Ammon's horn (tissue), 1 donor: Measurements from ENCODE around the gene BMAL1.

Experiments
- DNase-seq: peaks from one replicate; pipeline ENCODE4 v3.0.0-alpha.2; 2016; ENCODE audit warnings: low spot score

Gene BMAL1

DNA sequence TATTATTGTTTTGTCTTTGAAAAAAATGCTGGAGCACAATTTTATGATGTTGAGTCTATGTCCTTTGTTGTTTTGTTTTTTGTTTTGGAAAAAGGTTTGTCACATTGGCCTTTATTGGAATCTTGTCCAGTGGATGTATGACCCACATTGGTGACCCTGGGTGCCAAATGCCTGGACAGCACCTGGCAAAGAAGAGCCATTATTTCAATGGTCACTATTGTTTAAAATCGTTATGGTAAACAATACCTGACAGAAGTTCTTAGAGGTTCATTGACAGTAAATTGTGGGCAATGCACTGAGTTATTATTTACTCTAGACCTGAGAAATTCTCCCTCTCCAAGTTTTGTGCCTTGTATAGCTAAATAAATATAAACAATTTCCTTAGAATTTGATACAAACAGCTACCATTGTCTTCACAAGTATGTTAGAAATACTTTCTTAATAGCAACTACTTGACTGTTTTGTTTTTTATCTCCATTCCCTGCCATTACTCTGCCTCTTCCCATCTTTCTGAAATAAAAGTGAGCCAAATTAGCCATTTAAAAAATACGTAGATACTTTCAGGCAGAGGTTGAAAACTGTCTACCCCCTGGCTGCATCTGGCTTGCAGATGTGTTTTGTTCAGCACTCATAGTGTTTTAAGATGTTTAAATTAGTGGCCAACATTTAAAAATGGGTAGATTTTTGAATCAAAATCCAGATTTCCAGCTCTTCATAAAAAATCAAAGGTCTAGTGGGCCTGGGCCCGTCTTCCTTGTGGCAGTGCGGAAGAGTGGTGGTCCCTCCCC, 39.9 kb downstream of the BMAL1 start:
- DNase-seq = no peak

DNA sequence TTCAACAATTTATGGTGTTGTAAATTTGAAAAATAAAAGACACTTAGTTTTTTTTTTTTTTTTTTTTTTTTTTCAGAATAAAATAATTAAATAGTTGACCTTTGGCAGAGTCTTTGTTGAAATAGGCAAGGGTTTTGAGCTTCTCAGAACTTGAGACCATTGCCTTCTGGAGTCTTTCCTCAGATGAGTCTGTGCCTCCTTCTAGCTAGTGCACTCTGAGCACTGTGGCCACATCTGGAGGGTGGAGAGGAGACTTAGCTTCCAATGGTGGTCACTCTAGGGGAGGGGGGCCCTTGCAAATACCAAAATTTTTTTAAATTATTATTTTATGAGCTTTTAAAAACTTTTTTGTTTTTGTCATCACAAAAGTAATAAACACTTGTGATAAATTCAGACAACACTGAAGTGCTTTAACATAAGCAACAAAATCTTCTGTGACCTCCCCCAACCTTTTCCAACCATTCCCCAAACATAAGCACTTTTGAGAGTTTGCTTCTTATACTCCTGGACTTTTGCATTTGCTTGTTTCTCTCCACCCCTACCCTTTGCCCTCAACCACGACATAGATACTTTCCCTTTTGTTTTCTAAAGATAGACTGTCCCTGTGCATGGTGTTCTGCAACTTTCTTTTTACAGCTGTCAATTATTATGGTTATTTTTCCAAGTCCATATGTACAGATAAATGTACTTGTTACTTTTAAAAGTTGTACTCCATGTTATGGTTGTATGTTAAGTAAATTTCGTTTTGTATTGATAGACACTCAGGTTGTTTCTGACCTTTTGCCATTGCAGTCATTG, 41.1 kb downstream of the BMAL1 start:
- DNase-seq = no peak

DNA sequence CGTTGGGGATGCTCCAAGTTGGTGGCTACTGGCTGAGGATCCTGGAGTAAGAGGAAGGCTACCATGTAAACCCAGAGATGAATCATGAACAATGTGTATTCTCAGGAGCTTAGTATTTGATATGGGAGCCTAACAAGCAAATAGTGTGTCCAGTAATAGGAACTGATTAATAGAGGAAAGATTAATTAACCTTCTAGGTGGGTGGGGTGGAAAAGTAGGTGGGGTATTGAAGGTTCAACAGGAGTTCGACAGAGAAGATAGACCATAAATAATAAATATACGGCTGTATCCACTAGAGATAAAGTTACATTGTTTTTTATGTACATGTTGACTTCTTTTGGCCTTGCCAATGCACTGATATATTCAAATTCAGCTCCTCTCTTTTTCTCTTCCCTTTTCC, 43.1 kb downstream of the BMAL1 start:
- DNase-seq = no peak

DNA sequence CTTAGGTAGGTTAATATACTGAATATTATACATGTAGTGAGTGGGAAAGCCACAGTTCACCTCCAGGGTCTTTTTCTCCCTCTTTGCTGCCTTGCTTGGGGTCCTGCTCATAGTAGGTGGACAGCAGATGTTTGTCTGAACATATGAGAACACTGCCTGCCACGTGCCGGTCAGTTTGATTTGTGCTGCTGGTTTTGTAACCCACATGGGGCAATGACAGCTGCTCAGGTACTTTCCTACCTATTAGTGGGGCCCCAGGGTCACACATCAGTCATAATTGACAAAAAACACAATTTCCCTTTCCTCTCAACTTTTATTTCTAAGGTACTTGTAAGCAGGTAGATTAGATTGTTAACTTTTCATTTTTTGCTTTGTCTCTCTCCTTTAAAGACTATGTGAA, 43.8 kb downstream of the BMAL1 start:
- DNase-seq = no peak

DNA sequence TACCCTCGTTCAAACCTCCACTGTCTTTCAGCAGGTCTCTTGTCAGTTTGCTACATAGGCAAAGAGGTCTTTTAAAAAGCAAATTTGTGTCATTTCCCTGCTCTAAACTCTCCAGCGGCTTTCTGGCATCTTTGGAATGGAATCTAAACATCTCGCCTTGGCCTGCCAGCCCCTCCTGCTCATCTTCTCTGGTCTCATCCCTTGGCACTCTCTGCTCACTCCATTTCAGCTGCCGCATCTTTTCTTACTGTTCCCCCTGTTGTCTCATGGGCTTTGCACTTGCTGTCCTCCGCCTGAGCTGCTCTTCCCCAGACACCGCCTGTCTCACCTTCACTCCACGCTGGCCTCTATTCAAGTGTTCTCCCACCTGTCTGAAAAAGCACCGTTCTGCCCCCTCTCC, 46.6 kb downstream of the BMAL1 start:
- no peak for DNase-seq

DNA sequence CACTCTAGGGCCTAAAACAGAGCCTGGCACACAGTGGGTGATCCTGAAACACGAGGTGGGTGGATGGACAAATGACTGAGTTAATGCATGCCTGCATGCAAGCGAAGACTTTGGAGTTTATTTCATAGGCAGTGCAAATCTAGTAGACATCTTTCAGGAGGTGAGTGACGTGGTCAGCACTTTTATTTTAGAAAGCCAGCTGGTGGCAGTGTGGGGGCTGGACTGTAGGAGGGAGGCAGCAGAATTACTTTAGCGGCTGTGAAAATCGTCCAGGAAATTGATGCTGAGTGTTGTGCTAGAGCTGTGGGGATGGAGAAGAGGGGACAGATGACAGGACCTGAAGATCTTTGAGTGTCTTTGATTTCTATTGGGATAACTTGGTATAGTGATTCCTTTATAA, 47.1 kb downstream of the BMAL1 start:
- peak; percentile 43 for DNase-seq

DNA sequence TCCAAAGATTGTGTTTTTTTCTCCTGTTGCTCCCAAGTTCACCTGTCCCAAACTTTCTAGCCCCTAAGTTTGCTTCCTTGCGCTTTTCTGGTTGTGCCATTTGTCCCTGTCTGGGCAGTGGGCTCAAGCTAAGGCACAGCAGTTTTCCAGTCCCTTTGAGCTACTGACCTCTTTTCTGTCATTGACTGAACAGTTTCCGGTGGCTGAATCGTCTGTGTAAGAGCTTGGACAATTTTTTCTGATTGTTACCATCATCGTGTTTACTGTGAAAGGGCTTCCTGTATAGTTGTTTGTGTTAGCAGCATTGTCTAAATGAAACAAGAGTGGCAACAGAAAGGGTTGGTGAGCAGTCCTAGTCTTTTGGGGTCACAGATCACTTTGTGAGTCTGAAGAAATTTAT, 49.8 kb downstream of the BMAL1 start:
- no peak for DNase-seq

DNA sequence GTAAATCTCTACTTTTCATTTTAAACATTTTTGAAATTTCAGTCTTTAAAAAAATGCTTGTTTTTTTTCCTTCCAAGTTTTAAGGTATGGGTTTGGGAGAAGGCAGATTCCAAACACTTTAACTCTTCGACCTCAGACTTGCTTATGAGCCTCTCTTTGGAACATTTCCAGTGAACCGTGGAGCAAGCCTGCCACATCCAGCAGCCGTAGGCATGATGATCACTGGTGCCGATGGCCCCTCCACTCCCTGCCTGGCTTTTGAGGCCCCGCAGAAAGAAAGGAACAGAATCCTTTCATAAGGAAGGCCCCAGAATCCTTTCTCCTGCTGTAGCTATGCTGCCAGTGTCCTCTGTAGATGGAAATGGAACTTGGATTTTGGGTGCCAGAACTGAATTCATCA, 50.7 kb downstream of the BMAL1 start:
- DNase-seq = no peak

DNA sequence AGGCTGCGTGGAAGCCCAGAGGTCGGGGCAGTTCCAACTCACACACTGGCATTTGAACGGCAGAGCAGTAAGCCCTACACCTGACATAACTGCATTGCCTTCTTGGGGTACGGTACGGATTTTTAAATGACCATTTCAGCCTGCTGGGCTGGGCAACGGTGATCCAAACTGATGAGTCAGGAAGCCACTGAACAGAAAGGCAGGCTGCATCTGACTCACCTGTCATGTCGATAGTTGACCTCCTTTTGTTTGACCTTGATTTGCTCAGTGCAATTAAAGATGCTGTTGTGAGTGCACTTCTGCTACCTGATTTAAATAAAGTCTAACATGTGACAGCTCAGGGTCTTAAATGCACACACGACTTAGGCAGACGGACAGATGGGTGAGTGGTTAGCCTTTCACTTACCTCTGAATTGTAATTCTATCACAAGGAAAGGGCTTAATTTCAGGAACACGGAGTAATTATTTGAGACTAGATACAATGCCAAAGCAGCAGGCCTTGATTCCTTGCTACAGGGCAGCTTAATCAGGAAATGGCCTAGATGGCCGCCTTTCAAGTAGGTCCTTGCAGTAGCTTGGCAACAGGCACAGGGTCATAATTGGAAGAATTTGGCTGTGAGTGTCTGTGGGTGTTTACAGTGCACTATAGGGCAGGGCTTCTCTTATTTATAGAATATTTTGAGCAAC, 52.2 kb downstream of the BMAL1 start:
- DNase-seq = peak; percentile 47

DNA sequence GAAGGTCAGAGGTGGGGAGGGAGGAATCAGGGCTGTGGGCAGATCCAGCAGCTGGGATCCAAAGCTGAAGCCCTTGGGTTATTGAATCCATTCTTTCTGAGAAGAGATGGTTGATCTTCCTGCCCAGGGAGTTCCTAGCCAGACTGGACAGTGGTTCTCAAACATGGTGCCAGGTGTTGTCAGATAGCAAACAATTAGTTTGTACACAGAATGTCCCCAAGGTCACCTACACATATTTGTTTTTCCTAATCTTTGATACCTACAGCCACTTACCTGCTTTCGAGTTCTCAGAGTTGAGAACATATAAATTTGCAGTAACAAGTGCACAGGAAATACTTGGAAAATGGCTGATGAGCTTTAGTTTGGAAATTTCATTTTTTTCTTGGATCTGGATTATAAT, 54.5 kb downstream of the BMAL1 start:
- DNase-seq = no peak

DNA sequence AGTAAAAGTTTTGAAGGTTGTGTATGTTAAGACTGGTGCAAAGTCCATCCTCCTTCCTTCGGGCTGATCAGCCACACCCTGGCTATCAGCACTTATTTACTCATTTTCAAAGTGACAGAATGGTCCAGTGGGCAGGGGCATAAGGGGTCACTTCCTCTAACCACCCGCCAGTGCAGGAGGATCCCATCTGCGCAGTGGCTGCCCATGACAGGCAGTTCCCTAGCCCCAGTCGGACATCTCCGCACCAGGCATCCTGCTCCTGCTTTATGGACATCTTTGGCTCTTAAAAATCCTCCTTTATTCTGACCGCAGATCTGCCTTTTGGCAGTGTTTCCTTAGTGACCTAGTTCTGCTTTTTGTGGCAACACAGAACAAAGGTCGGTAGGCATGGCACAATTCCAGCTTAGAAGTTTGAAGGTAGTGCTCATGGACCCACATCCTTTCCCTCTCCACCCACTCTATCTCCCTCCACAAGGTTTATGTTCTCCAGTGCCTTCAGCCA, 55.9 kb downstream of the BMAL1 start:
- DNase-seq = no peak

DNA sequence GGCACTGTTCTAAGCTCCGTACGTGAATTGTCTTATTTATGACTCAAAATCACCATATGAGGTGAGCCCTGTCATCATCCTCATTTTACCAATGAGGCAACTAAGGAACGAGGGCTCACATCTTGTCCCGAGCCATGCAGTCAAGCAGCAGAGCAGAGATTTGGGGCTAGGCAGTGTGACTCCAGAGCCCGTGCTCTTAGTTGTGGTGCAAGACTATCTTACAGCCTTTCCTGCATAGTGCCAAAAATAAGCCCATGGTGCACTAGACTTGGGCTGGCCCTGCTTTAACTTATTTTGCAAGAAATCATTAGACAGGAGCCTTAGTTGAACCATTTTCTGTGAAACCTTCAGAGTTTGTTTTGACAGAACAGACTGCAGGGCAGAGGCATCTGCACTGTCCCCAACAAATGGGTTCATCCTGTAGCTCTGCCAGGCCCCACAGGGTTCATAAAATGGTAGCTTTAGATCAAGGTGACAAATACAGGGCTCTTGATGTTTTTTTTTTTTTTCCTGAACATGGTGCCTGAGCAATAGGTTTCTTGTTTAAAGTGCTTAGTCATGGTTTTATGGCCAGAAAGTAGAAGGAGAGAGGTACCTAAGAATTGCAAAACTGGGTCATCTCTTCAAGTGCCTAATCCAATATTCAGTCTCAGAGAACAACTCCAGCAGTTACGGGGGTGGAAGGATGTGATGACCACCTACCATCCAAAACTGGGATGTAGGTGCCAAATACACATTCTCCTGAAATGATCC, 56.6 kb downstream of the BMAL1 start:
- no peak for DNase-seq

DNA sequence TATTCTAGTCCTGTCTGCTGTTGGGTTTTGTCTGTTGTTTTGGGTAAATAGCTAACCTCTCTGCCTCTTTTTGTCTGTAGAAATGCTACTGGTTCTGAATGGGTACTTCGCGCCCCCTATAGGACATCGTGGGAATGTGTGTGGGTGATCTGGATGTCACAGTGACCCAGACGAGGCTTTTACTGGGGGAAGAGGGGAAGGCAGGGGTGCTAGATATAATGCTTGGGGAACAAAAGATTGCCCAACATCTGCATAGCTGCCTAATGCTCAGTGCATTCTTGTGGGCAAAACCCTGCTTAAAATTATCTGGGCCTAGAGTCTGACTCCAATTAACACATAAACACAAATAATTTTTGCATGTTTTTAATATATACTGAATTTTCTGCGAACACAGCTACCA, 57.7 kb downstream of the BMAL1 start:
- DNase-seq = peak; percentile 68

DNA sequence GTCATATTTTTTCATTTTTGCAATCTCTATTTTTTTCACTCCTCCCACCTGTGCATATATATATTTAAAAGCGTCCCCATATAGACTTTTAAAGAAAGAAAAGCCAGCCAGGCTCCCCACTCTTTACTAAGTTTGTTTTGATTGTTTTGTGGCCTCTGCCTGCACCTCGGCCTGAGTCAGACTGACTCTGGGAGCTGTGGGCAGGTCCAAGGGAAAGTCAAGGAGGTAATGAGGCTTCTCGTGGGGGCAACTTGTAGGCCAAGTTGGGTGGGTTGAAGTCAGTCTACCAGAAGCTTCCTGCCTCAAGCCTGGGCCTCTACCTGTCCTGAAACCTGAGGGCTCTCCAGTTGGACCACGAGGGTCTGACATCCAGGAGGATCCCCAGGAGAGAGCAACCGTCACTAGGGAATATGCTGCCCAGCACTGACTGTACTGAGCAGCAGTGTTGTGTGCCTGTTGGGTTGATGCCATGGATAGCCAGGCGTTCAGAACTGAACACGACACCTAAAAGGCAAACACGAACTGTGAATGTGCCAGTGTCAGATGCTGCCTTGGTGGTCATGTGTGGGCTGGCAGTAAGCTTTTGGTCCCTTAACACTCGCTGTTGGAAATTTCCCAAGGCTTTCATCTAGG, 58.8 kb downstream of the BMAL1 start:
- DNase-seq = no peak

DNA sequence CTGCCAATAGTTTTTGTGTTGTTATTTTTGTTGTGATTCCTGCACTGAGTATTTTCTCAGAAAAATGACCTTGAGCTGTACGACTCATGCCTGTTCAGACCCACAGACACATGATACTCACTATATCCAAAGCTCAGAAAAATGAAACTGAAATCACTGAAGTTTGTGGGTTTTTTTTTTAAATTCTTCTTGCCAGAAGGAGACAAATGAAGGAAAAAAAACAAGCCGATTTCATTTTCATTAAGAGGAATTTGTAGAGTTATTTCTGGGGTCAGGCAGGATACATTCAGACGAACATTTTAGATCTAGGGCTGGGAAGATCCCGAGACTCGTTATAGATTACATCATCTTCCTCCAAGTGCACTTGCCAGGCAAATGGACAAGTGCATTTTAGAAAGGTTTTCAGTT, 60.4 kb downstream of the BMAL1 start:
- no peak for DNase-seq

DNA sequence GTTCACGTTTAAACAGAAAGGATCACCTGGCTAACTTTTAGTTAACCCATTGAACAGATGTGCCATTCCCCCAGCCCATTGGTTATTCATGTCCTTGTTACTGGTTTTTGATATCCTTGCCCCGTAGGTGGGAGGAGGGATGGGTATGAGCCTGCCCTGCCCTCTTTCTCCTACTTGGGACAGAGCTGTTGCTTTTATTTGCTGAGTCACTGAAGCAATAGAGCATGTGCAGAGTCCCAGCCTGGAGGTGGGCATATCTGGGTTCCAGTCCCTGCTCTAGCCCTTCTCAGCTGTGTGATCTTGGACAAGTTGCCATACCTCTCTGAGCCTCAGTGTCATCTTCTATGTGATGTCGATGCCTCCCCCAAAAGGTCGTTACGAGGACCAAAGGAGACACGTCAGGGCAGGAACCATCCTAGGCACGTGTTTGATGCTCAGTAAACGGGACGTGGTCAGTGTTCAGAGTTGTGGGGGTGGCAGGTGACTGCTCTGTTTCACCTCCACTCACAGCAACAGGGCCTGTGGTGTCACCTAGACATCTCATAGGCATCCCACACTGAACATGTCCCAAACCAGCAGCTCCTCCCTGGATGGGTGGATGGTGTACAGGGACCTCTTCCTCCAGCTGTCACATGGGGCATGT, 61.0 kb downstream of the BMAL1 start:
- DNase-seq = no peak

DNA sequence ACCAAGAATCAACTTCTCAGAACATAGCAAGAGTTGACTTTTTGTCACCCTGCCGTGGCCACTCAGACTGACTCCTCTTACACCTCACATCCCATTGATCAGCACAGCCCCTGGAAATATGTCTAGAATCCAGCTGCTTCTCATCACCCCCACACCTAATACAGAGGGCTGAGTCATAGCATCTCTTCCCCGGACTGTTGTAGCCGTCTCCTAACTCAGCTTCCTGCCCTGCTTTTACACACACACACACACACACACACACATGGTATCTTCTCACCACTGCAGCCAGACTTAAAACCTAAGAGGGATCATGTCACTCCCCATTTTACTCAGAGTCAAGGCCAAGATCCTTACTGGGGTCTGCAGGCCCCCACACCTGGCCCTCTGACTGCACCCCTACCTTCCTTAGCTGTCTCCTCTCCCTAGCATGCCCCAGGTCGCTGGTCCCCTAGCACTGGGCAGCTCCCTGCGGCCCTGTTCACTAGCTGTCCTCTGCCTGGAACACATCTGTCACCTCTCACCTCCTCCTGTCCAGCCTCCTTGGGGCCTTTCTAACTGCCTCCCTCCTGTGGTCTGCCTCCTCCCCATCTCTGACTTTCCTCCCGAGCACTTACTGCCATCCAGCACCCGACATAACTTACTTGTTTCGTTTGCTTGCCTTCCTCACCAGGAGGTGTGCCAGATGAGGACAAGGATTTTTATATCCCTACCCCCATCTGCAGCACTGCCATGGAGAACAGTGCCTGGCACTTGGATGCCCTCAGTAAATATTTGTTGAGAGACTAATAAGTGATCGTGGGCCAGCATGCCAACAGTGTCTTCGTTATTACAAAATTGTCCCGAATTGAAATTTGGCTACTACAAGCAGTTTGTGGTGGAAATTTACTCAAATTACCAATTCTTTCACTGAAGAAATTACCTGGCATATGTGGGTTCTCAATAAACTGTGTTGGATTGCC, 61.9 kb downstream of the BMAL1 start:
- no peak for DNase-seq

DNA sequence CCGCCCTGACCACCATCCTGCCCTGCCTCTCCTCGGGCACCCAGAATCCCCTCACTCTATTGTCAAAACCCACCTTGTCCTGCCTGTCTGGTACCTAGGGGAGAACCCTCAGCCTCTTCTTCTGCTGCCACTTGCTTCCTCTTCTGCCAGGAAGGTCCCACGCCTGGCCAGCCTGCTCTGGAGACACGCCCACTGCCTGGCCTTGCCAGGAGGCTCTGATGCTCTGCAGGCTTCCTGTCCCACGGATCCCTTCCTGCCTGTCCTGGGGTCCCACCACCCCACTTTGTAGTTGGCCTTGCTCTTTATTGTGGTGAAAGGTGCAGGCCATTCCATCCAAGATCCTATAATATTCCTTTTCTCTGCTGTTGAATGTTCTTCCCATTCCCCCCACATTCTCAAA, 63.4 kb downstream of the BMAL1 start:
- no peak for DNase-seq

DNA sequence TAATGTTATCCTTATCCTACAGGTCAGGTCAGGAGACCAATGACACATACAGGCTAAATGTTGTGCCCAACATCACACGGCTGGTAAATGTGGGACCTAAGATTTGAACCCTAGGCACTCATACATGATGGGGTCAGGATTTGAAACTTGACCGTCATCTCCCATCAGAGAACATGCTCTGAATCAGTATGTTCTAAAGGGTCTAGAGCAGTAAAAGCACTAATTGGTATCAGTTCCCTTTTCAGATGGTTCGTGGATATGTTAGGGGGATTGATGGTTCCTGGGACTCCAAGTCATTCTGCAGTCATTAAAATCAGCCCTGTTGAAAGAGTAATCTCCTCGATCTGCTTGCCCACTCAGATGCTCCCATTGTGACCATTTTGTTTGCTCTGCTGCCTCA, 65.5 kb downstream of the BMAL1 start:
- DNase-seq = no peak
